ENCODE data around the gene OTUD5. TPM values are rescaled to one million over a fixed set of nuclear protein-coding genes. Genes with fewer than 3 reads are reported as not detected.

Gene OTUD5
- total and polyA plus RNA-seq, 7 donors, result 22.4 to 41.4 (median 35.3) TPM

DNA sequence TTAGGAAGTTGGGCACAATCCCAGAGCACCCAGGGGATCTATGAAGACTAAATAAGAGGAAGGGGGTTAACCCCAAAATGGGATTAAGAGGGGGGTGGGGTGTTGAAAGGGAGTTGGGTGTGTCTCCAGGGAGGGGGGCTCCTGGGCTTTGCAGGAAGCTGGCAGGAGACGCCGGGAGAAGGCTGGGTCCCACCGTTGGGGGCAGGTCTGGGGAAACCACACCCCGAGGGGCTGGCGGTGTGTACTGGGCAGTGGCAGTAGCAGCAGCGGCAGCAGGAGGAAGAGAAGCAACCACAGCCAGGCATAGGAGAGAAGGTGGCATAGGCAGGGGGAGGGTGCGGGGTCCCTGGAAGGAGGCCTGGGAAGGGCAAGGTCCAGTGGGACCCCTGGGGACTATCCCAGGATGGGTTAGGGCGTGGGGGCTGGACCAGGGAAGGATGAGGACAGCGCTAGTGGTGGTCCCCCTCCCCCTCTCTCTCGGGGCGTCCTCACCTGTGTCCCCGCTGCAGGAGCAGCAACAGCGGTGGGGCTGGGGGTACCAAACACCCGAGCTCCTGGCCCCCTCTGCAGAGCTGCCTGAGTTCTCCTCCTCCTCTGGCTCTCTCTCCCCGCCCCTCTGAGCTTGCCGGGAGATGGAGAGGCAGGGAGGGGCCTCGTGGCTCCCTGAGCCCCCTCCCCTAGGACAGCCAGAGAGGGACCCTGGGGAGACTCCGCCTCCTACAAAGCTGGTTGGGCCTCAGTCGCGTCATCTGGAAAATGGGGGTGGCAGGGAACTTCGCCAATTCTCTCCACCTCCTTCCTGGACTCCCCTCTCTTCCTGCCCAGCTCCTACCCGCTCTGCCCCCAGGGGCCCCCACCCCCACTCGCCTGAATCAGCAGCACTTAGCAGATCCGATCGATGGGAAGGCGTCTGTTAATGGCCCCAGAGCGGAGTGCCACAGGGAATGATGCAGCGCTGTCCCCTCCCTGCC lies 14.1 kb upstream of the OTUD5 start, which contains the start of gene KCND1:
Gene KCND1 (minus strand): TSS at position 596 of the 971 bp plus-strand sequence. CDS start 1,573 bp downstream, outside the sequence.
- Histone ChIP-seq H3K27ac (peak within 1 kb of the TSS; percentile 27 to 61 (median 61)), H3K9me3 (no peaks in the 10 kb centered on the region), H3K4me3 (peak within 1 kb of the TSS; percentile 30 to 47 (median 44)), H3K4me1 (peaks cover 0 to 11% (median 2%) of the 10 kb centered on the region in 4 donors), H3K27me3 (no peaks in the 10 kb centered on the region), H3K36me3 (peaks cover 0 to 17% (median 0%) of the 10 kb centered on the region in 4 donors)
- TF ChIP-seq, protein P1, sequence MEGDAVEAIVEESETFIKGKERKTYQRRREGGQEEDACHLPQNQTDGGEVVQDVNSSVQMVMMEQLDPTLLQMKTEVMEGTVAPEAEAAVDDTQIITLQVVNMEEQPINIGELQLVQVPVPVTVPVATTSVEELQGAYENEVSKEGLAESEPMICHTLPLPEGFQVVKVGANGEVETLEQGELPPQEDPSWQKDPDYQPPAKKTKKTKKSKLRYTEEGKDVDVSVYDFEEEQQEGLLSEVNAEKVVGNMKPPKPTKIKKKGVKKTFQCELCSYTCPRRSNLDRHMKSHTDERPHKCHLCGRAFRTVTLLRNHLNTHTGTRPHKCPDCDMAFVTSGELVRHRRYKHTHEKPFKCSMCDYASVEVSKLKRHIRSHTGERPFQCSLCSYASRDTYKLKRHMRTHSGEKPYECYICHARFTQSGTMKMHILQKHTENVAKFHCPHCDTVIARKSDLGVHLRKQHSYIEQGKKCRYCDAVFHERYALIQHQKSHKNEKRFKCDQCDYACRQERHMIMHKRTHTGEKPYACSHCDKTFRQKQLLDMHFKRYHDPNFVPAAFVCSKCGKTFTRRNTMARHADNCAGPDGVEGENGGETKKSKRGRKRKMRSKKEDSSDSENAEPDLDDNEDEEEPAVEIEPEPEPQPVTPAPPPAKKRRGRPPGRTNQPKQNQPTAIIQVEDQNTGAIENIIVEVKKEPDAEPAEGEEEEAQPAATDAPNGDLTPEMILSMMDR (IDR thresholded peaks at IDR 0.05), result no peak
- TF ChIP-seq POLR2A (IDR thresholded peaks at IDR 0.05) (no peak), EP300 (IDR thresholded peaks at IDR 0.05) (no peak), POLR2AphosphoS5 (IDR thresholded peaks at IDR 0.05) (no peak)
- 2 to 3% methylated on average over 28 of the region's 28 CpGs for WGBS, 2 donors
- peak; percentile 73 for DNase-seq
- intact Hi-C loops (cut with DNase I), result no loop called here

DNA sequence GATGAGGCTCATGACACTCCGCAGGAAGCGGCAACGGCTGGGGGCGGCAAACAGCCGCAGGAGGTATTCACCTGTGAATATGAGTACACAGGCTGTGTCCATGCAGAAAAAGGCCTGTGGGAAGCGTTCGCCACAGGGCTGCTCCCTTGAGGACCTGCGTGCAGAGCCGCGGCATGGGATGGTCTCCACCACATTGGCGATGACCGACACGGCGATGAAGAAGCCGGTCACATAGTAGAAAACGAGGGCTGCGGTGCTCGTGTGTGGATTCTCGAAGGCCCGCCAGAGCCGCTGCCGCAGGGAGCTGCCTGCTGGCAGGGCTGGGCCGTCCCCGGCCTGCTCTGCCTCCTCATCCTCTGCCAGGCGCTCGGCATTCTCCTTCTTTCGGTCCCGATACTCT lies 12.1 kb upstream of the OTUD5 start:
- H3K4me3 ChIP-seq, result no peak overlapping the region
- intact Hi-C loops (cut with DNase I), result no loop called here
- H3K27me3 ChIP-seq, result no peaks in the 10 kb centered on the region
- DNase-seq, result no peak
- H3K9me3 ChIP-seq, result no peaks in the 10 kb centered on the region
- H3K4me1 ChIP-seq, result peaks cover 0 to 11% (median 2%) of the 10 kb centered on the region in 4 donors
- peaks cover 0 to 5% (median 0%) of the 10 kb centered on the region in 4 donors for H3K36me3 ChIP-seq
- H3K27ac ChIP-seq, result no peak overlapping the region
- 96% methylated on average over 28 of the region's 28 CpGs for WGBS, 2 donors
- no peak for TF ChIP-seq EP300 (IDR thresholded peaks at IDR 0.05)
- TF ChIP-seq, protein P1 (IDR thresholded peaks at IDR 0.05), result no peak
- TF ChIP-seq POLR2AphosphoS5 (IDR thresholded peaks at IDR 0.05), result no peak
- TF ChIP-seq POLR2A (IDR thresholded peaks at IDR 0.05), result no peak

DNA sequence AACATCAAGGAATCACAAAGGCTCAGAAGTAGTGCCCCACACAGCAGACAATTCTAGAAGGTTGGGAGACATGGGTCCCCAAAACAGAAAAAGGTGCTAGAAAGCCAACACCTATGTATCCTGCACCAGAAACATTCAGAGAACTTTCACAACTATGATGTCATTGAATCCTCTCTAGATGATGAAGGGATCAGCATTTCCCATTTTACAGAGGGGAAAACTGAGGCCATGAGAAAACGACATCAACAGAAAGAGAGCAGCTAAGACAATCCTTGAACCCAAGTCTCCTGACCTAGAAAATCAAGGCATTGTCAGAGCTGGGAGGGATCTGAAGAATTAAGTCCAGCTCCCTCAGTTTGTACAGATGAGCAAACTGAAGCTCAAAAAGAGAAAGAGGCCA lies 11.0 kb upstream of the OTUD5 start:
- Histone ChIP-seq H3K27ac (no peak overlapping the region), H3K36me3 (no peaks in the 10 kb centered on the region), H3K4me1 (peaks cover 0 to 11% (median 2%) of the 10 kb centered on the region in 4 donors), H3K9me3 (no peaks in the 10 kb centered on the region), H3K27me3 (no peaks in the 10 kb centered on the region), H3K4me3 (no peak overlapping the region)
- TF ChIP-seq, protein P1 (IDR thresholded peaks at IDR 0.05), result no peak
- no peak for TF ChIP-seq POLR2A (IDR thresholded peaks at IDR 0.05)
- TF ChIP-seq POLR2AphosphoS5 (IDR thresholded peaks at IDR 0.05), result no peak
- no peak for TF ChIP-seq EP300 (IDR thresholded peaks at IDR 0.05)
- intact Hi-C loops (cut with DNase I), result no loop called here
- 70 to 89% methylated on average over 1 of the region's 1 CpG for WGBS, 2 donors
- DNase-seq, result no peak

DNA sequence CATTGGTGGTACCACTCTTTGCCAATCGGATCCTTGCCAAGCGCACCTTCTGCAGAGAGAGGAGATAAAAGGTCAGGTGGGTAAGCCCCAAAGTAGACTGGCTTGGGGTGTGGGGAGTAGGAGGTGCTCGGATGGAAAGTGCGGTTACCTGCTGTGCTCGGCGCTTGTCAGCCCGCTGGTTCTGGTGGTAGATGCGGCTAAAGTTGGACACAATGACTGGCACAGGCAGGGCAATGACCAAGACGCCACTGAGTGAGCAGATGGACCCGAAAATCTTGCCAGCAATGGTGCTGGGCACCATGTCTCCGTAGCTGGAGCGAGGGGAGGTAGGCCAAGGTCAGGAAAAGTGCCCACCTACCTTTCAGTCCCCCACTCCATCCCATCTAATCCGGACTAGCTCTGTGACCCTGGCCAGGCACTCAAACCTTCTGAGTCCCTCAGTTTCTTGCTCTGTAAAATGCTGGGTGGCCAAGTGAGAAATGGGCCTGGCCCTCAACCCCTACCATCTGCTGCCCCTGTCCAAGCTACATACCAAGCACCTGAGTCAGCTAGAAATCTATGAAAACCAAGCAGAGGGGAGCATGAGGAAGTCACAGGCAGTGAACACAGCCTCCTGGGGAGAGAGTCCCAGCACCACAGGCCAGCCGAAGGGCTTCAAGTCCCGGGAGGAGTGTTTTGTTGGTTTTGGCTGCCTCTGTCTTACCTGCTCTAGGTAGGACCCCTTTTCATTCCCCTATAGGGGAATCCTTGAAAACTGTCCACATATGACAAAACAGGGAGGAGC lies 9.6 kb upstream of the OTUD5 start:
- no peak for DNase-seq
- Histone ChIP-seq H3K9me3 (no peaks in the 10 kb centered on the region), H3K4me1 (peaks cover 0 to 5% (median 2%) of the 10 kb centered on the region in 4 donors), H3K4me3 (no peak overlapping the region), H3K27me3 (no peaks in the 10 kb centered on the region), H3K27ac (no peak overlapping the region), H3K36me3 (no peaks in the 10 kb centered on the region)
- intact Hi-C loops (cut with DNase I), result no loop called here
- TF ChIP-seq POLR2A (IDR thresholded peaks at IDR 0.05), result no peak
- TF ChIP-seq, protein P1 (IDR thresholded peaks at IDR 0.05), result no peak
- no peak for TF ChIP-seq EP300 (IDR thresholded peaks at IDR 0.05)
- TF ChIP-seq POLR2AphosphoS5 (IDR thresholded peaks at IDR 0.05), result no peak
- WGBS, 2 donors, result 93 to 94% methylated on average over 15 of the region's 15 CpGs
